Common myeloid progenitor, CD34-positive (primary cell): ENCODE data around the gene SRA1.

Experiments
- CTCF ChIA-PET: fragments of 350-600 bp; sonication (Branson Sonifier 250); formaldehyde crosslinking; loops from one replicate; lab custom pipeline; 2021; ENCODE audit warnings: antibody characterized with exemption; lab: Charles Lee
- POLR2A ChIA-PET: fragments of 350-600 bp; sonication (Branson Sonifier 250); formaldehyde crosslinking; loops from one replicate; lab custom pipeline; 2021; ENCODE audit warnings: antibody characterized with exemption; lab: Charles Lee
- DNase-seq, 3 donors: peaks; one replicate each; pipeline versions ENCODE4 v3.0.0 to v3.0.0-alpha.2; 2013
- H3K27ac ChIP-seq, 2 experiments: 1 replicate in 1 of 2; 2 replicates in 1 of 2; pipeline ENCODE4 v1.7.0; 2013; ENCODE audit warnings: inconsistent platforms in 2 of 2, low read length in 2 of 2, mild to moderate bottlenecking in 2 of 2, low read depth in 1 of 2, moderate library complexity in 1 of 2; ENCODE audit not compliant: severe bottlenecking in 2 of 2, insufficient read depth in 1 of 2, poor library complexity in 1 of 2
- H3K27me3 ChIP-seq, 5 experiments: replicated peaks in 2 of 5; 1 replicate in 3 of 5; 2 replicates in 2 of 5; pipeline versions ENCODE4 v1.6.1 to v1.7.0; 2013; ENCODE audit warnings: low read length in 4 of 5, mild to moderate bottlenecking in 2 of 5, moderate library complexity in 2 of 5, inconsistent platforms in 1 of 5; ENCODE audit not compliant: insufficient read depth in 5 of 5, control insufficient read depth in 4 of 5
- H3K36me3 ChIP-seq, 4 experiments: 1 replicate in 2 of 4; 2 replicates in 2 of 4; pipeline versions ENCODE4 v1.6.1 to v1.7.0; 2013; ENCODE audit warnings: low read length in 3 of 4, control low read depth in 1 of 4, mild to moderate bottlenecking in 1 of 4; ENCODE audit not compliant: control insufficient read depth in 4 of 4, insufficient read depth in 4 of 4
- H3K4me1 ChIP-seq, 4 experiments: 1 replicate in 3 of 4; 2 replicates in 1 of 4; pipeline versions ENCODE4 v1.6.1 to v1.7.1; 2013; ENCODE audit warnings: low read length in 3 of 4, mild to moderate bottlenecking in 3 of 4, control low read depth in 1 of 4, inconsistent platforms in 1 of 4, moderate library complexity in 1 of 4; ENCODE audit not compliant: control insufficient read depth in 4 of 4, insufficient read depth in 4 of 4; ENCODE audit errors: control extremely low read depth in 1 of 4
- H3K4me3 ChIP-seq, 7 experiments: 1 replicate in 4 of 7; 2 replicates in 3 of 7; pipeline versions ENCODE4 v1.5.1 to v1.7.0; 2013; ENCODE audit warnings: mild to moderate bottlenecking in 7 of 7, low read length in 6 of 7, moderate library complexity in 6 of 7, inconsistent platforms in 2 of 7, low read depth in 2 of 7, control low read depth in 1 of 7; ENCODE audit not compliant: insufficient read depth in 4 of 7, control insufficient read depth in 1 of 7; ENCODE audit errors: extremely low read depth in 1 of 7
- H3K9me3 ChIP-seq, 5 experiments: 1 replicate in 4 of 5; 2 replicates in 1 of 5; pipeline versions ENCODE4 v1.6.1 to v1.7.1; 2013; ENCODE audit warnings: low read length in 4 of 5, mild to moderate bottlenecking in 2 of 5, inconsistent platforms in 1 of 5, low read depth in 1 of 5, moderate library complexity in 1 of 5; ENCODE audit not compliant: control insufficient read depth in 4 of 5, insufficient read depth in 2 of 5; ENCODE audit errors: control extremely low read depth in 1 of 5
- WGBS: methylation state at CpG from one replicate; pipeline ENCODE4 v1.1.5; 2013; ENCODE audit not compliant: insufficient coverage; 5-methylcytosine and 5-hydroxymethylcytosine counted together

The SRA1 gene

DNA sequence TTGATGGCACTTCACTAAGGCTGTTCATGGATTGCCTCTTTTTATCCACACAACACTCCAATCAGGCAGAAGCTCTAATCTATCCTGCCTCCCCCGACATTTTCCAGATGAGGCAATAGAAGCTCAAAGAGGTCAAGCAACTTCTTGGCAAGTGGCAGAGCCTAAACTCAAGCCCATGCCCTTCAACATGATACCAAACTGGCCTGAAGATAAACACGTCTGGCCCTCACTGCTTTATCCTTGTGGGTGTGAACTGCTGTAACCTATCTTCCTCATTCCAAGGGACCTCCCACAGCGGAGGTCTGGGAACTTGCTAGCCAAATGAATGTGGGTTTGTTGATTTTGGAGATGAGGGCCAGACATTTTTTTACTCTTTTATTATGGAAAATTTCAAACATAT, 16.9 kb upstream of the SRA1 start:
- H3K4me3 ChIP-seq, result no peak overlapping the region
- 100% methylated on average over 1 of the region's 3 CpGs for WGBS
- no peak overlapping the region for H3K27ac ChIP-seq
- H3K9me3 ChIP-seq, result no peaks in the 10 kb centered on the region
- POLR2A ChIA-PET, result no interaction called here
- peaks cover 0 to 10% (median 5%) of the 10 kb centered on the region in 4 experiments for H3K4me1 ChIP-seq
- peaks cover 0 to 7% (median 0%) of the 10 kb centered on the region in 4 experiments for H3K36me3 ChIP-seq
- no peak for DNase-seq
- CTCF ChIA-PET, result interaction anchor here (1.1 to 1.5 kb wide), 4 partner anchors 19 to 148 kb away, joined by 3 to 6 read pairs (median 3); no protein-coding TSS in a partner anchor
- no peaks in the 10 kb centered on the region for H3K27me3 ChIP-seq

DNA sequence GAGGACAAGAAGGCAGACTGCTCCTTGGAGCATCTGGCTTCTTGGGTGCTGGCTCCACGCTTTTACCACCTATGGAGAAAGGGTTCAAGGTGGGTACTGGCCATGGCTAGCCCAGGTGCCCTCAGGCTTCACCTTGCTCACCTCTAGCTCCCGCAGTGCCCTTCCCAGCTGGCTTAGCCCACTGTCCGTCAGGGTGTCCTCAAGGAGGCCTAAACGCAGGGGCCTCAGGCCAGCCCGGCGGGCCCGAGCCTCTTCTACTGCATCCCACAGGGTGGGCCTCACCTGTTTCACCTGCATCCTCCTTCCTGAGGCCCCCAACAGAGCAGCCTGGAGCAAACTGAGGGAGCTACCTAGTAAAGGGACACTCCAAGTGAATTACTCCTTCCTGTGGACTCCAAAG, 16.4 kb upstream of the SRA1 start:
- no peak overlapping the region for H3K4me3 ChIP-seq
- POLR2A ChIA-PET, result no interaction called here
- peaks cover 0 to 7% (median 0%) of the 10 kb centered on the region in 4 experiments for H3K36me3 ChIP-seq
- H3K4me1 ChIP-seq, result peaks cover 0 to 15% (median 10%) of the 10 kb centered on the region in 4 experiments
- H3K27ac ChIP-seq, result no peak overlapping the region
- no peak for DNase-seq
- no peaks in the 10 kb centered on the region for H3K9me3 ChIP-seq
- 100% methylated on average over 7 of the region's 7 CpGs for WGBS
- CTCF ChIA-PET, result interaction anchor here (1.1 to 1.5 kb wide), 4 partner anchors 16 to 148 kb away, joined by 3 to 6 read pairs (median 3); partner anchors contain the start of gene SRA1
- H3K27me3 ChIP-seq, result no peaks in the 10 kb centered on the region

DNA sequence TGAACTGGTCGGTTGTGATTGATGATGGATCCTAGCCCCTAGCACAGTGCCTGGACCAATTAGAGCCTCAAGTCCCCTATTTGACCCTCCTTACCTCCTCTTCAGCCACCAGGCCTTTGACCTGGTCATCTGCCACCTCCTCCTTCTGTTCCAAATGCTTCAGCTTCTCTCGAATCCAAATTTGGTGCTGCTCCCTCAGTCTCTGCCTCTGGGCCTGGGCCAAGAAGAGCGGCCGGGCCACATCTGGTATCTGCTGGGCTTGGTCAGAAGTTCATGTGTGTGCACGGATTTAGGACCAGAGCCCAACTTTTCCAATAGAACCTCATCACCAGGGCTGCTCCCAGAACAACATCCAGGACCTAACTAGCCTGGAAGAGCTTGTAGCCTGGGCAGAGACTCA, 13.8 kb upstream of the SRA1 start:
- Histone ChIP-seq H3K36me3 (peaks cover 6 to 31% (median 17%) of the 10 kb centered on the region in 4 experiments), H3K9me3 (no peaks in the 10 kb centered on the region), H3K4me3 (no peak overlapping the region), H3K4me1 (peaks cover 0 to 18% (median 11%) of the 10 kb centered on the region in 4 experiments), H3K27ac (no peak overlapping the region), H3K27me3 (no peaks in the 10 kb centered on the region)
- ChIA-PET POLR2A (no interaction called here), CTCF (interaction anchor here (0.7 to 5.8 kb wide), 5 partner anchors 24 to 62 kb away, joined by 3 to 29 read pairs (median 4); partner anchors contain the start of genes CD14 and EIF4EBP3)
- DNase-seq, result no peak
- whole genome bisulfite sequencing, result 93% methylated on average over 5 of the region's 5 CpGs

DNA sequence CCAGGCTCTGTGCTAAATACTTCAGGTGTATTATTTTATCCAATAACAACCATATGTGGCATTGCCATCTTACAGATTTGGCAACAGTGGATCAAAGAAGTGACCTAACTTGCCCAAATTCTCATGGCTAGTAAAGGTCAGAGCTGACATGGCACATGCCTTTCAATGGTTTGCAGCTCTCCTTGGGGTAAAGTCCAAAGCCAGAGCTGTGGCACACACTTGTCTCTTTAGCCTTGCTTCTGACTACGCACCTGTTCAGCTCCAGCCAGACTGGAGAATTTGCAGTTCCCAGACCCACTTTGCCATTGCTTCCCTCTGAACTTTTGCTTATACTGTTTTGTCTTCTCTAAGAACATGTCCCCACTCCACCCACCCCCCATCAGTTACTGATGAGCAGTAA, 13.2 kb upstream of the SRA1 start:
- DNase-seq, result no peak
- no peaks in the 10 kb centered on the region for H3K27me3 ChIP-seq
- peaks cover 3 to 22% (median 16%) of the 10 kb centered on the region in 4 experiments for H3K4me1 ChIP-seq
- H3K36me3 ChIP-seq, result peaks cover 6 to 34% (median 17%) of the 10 kb centered on the region in 4 experiments
- H3K4me3 ChIP-seq, result no peak overlapping the region
- CTCF ChIA-PET, result interaction anchor here (0.6 to 5.8 kb wide), 4 partner anchors 23 to 132 kb away, joined by 3 to 29 read pairs (median 4); partner anchors contain the start of gene EIF4EBP3
- no peaks in the 10 kb centered on the region for H3K9me3 ChIP-seq
- no peak overlapping the region for H3K27ac ChIP-seq
- WGBS, result 100% methylated on average over 1 of the region's 1 CpG
- POLR2A ChIA-PET, result no interaction called here

DNA sequence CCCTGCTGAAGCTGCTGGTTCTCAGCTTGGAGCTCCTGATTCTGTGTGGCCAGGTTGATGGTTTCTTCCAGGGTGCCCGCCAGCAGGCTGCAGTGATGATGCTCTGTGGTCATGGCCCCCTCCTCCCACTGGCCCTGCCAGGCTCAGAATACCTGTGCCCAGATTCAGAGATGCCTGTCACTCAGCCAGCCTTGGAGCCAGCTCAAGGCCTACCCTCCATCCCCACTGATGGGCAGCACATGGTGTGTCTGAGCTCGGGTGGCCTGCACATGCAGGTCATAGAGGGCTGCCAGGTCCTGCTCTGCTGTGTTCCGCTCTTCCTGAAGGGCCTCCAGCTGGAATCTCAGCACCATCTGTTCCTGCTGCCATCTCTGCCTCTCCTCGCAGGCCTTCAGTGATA, 12.8 kb upstream of the SRA1 start:
- ChIA-PET CTCF (interaction anchor here (0.6 to 5.8 kb wide), 5 partner anchors 23 to 152 kb away, joined by 3 to 29 read pairs (median 3); partner anchors contain the start of genes CD14 and EIF4EBP3), POLR2A (no interaction called here)
- Histone ChIP-seq H3K9me3 (no peaks in the 10 kb centered on the region), H3K27ac (no peak overlapping the region), H3K4me3 (no peak overlapping the region), H3K27me3 (no peaks in the 10 kb centered on the region), H3K36me3 (peaks cover 6 to 34% (median 17%) of the 10 kb centered on the region in 4 experiments), H3K4me1 (peaks cover 7 to 26% (median 20%) of the 10 kb centered on the region in 4 experiments)
- DNase-seq, result no peak
- WGBS, result 100% methylated on average over 3 of the region's 4 CpGs

DNA sequence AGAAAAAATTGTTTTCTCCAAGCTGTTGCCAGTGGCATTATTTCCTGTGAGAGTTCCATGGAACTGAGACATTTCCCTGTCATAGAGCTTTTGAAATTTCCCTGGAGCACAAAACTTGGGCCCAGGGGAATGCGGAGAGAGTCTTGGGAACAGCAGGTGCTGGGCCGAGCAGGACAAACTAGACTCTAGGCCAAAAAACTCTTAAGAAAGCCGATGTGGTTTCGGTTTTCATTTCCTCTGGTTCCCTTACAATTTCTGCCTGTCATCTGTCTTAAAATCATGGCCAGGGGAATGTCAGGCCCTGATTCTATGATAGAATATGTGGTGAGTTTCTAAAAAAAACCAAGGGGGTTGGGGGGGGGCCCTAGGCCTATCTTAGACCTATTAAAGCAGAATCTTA, 11.9 kb upstream of the SRA1 start:
- Histone ChIP-seq H3K27ac (peak overlapping the region; percentile 28 to 52), H3K4me1 (peaks cover 9 to 30% (median 25%) of the 10 kb centered on the region in 4 experiments)
- CTCF ChIA-PET, result interaction anchor here (0.6 to 5.8 kb wide), 7 partner anchors 22 to 306 kb away, joined by 3 to 29 read pairs (median 3); partner anchors contain the start of genes CD14 and EIF4EBP3

DNA sequence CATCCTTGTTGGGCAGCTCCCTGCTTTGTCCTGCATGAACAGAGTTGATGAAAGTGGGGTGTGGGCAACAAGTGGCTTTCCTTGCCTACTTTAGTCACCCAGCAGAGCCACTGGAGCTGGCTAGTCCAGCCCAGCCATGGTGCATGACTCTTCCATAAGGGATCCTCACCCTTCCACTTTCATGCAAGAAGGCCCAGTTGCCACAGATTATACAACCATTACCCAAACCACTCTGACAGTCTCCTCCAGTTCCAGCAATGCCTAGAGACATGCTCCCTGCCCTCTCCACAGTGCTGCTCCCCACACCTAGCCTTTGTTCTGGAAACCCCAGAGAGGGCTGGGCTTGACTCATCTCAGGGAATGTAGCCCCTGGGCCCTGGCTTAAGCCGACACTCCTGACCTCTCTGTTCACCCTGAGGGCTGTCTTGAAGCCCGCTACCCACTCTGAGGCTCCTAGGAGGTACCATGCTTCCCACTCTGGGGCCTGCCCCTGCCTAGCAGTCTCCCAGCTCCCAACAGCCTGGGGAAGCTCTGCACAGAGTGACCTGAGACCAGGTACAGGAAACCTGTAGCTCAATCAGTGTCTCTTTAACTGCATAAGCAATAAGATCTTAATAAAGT, 11.3 kb upstream of the SRA1 start:
- Histone ChIP-seq H3K9me3 (no peaks in the 10 kb centered on the region), H3K27me3 (no peaks in the 10 kb centered on the region), H3K4me3 (peak overlapping the region in 2 of 7 experiments; percentile 33 to 42), H3K4me1 (peaks cover 13 to 36% (median 30%) of the 10 kb centered on the region in 4 experiments), H3K27ac (peak overlapping the region; percentile 28 to 52), H3K36me3 (peaks cover 6 to 34% (median 17%) of the 10 kb centered on the region in 4 experiments)
- ChIA-PET POLR2A (no interaction called here), CTCF (interaction anchor here (0.6 to 5.8 kb wide), 4 partner anchors 21 to 305 kb away, joined by 3 to 29 read pairs (median 3); partner anchors contain the start of gene EIF4EBP3)
- no peak for DNase-seq
- WGBS, result 87% methylated on average over 2 of the region's 2 CpGs

More for the DNA sequence above, 11.9 kb upstream of the SRA1 start:
- Histone ChIP-seq H3K36me3 (peaks cover 6 to 34% (median 17%) of the 10 kb centered on the region in 4 experiments), H3K9me3 (no peaks in the 10 kb centered on the region), H3K4me3 (peak overlapping the region in 2 of 7 experiments; percentile 33 to 42), H3K27me3 (no peaks in the 10 kb centered on the region)
- POLR2A ChIA-PET, result no interaction called here
- 6% methylated on average over 4 of the region's 4 CpGs for WGBS
- DNase-seq, result peak; percentile 50 to 71 (median 71)
